NCI-H82 treated with DMSO at 0.1 percent for 48 hours (cell line): Measurements from ENCODE around the gene PRKCE.
A peak's percentile ranks its signal among the peaks of the same experiment; 100 is the strongest.
"Not testable (repeated sequence)": the region's sequence is repeated elsewhere in the genome, so short reads cannot be mapped to it uniquely, and the experiment has no call there.

Experiments
- DNase-seq: peaks from one replicate; lab custom pipeline; 2025; ENCODE audit not compliant: unreplicated experiment; lab: John Stamatoyannopoulos, UW

Gene PRKCE

GRCh38 chr2:45901468-45902032 lies 250.1 kb downstream of the PRKCE start:
- no peak for DNase-seq

- no peak for DNase-seq
These were observed 250.9 kb downstream of the PRKCE start for GRCh38 chr2:45902380-45902779.

GRCh38 chr2:45902781-45903375 lies 251.4 kb downstream of the PRKCE start:
- DNase-seq: no peak

- DNase-seq: peak; percentile 46
These were observed 252.9 kb downstream of the PRKCE start for GRCh38 chr2:45904267-45904945.

GRCh38 chr2:45904946-45905631 lies 253.6 kb downstream of the PRKCE start:
- DNase-seq: peak; percentile 46

- no peak for DNase-seq
These were observed 254.1 kb downstream of the PRKCE start for GRCh38 chr2:45905632-45905958.

- DNase-seq: no peak
These were observed 256.1 kb downstream of the PRKCE start for GRCh38 chr2:45907592-45907991.

- DNase-seq: no peak
These were observed 257.1 kb downstream of the PRKCE start for GRCh38 chr2:45908316-45909170.

GRCh38 chr2:45909171-45909565 lies 257.7 kb downstream of the PRKCE start:
- no peak for DNase-seq

- no peak for DNase-seq
These were observed 258.3 kb downstream of the PRKCE start for GRCh38 chr2:45909677-45910191.

GRCh38 chr2:45910473-45911060 lies 259.1 kb downstream of the PRKCE start:
- no peak for DNase-seq

GRCh38 chr2:45911538-45911937 lies 260.1 kb downstream of the PRKCE start:
- no peak for DNase-seq

- DNase-seq: no peak
These were observed 260.6 kb downstream of the PRKCE start for GRCh38 chr2:45912109-45912508.

GRCh38 chr2:45913539-45913938 lies 262.1 kb downstream of the PRKCE start:
- no peak for DNase-seq

GRCh38 chr2:45915523-45915922 lies 264.0 kb downstream of the PRKCE start:
- no peak for DNase-seq

GRCh38 chr2:45917561-45918176 lies 266.2 kb downstream of the PRKCE start:
- not testable (repeated sequence) for DNase-seq

- no peak for DNase-seq
These were observed 267.1 kb downstream of the PRKCE start for GRCh38 chr2:45918463-45919159.

GRCh38 chr2:45919160-45919650 lies 267.7 kb downstream of the PRKCE start:
- DNase-seq: no peak

GRCh38 chr2:45919711-45920111 lies 268.2 kb downstream of the PRKCE start:
- no peak for DNase-seq
